Islet precursor cell (in vitro differentiated cells): ENCODE data around the gene STAT3.
"Not testable (repeated sequence)": the region's sequence is repeated elsewhere in the genome, so short reads cannot be mapped to it uniquely, and the experiment has no call there.

Experiments
- DNase-seq: peaks from one replicate; pipeline ENCODE4 v3.0.0-alpha.2; 2018

Gene STAT3

DNA sequence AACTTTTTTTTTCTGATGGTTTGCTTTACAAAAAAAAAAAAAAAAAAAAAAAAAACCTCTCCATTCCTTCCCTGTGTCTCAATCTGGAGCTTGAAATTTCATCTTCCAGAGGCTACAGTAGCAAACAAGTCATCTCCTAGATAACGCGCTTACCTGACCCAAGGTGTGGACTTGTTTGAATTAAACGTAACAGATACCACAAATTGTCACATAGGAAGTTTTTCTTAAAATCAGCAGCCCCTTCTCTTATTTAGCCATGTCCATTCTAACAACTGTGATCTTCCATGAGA is 114.0 kb downstream of the STAT3 start:
- no peak for DNase-seq

DNA sequence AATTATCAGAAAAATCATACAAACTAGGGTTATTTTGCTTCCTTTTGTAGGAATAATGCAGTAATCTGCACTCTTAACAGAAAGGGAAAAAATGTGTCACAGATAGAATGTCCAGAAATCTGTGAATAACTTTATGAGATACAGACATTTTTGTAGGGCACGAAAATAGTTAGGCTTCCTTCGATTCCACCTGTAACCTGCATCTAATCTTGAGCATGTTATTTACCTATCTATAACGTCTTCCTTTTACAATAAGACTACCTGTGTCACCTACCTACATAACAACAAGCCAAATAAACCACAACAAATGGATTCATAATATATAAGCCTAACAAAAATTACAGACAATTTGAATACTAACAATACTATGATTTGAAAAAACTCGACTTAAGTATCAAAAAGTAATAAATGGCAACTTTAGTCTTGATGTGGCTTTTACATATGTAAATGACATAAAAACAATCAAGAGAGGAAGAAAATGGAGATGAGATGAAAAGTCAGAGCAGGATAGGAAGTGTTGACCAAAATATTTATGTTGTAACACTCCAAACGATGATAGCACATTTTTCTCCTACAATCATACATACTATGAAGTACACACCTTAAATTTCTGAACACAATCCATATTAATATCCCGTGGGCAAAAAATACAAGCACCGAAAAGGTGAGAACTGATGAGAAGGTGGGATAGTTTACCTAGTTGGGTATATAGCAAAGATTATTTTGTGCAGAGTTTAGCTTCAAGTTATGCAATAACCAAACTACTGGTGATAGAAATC is 114.6 kb downstream of the STAT3 start:
- no peak for DNase-seq

DNA sequence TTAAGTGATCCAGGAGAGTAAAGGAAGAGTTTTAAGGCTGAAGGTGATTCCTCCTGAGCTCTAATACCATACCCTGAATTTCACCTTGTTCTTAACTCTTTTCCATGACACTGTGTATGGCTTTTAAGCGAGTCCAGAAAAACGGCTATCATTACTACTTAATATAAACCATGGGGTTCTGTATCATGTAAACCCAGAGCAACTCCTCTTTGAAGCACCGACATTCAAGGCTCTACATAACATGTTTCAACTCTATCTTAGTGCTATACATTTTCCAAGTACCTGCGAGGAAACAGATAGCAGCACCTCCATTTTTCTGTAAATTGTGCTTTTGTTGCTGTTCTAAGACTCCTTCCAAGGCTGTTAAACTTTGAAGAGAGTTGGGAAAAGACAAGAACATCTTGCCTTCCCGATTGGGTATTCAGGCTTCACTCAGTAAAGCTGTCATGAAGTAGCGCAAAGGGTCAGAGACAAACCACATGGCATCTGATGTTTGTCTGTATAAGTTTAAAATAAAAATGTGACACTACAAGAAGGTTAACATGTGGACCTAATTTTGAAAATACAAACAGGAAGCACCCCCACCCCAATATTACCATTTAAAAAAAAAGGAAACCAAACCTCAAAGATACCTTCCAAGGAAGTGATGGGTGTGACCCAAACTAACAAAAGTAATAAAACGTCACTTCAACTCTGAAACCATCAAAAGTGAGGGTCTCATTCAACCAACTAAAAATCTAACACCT is 115.9 kb downstream of the STAT3 start:
- no peak for DNase-seq

DNA sequence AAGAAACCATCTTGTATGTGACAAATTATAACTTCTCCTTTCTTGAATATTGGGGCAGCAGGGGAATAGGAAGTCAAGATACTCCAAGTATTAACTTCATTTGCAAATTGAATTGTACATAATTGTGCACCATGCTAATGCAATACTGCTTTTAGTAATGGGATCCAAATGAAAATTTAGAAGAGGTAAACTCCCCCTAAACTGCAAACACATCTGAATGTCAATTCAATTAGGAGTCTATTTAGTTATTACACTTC is 116.5 kb downstream of the STAT3 start:
- DNase-seq, result no peak

DNA sequence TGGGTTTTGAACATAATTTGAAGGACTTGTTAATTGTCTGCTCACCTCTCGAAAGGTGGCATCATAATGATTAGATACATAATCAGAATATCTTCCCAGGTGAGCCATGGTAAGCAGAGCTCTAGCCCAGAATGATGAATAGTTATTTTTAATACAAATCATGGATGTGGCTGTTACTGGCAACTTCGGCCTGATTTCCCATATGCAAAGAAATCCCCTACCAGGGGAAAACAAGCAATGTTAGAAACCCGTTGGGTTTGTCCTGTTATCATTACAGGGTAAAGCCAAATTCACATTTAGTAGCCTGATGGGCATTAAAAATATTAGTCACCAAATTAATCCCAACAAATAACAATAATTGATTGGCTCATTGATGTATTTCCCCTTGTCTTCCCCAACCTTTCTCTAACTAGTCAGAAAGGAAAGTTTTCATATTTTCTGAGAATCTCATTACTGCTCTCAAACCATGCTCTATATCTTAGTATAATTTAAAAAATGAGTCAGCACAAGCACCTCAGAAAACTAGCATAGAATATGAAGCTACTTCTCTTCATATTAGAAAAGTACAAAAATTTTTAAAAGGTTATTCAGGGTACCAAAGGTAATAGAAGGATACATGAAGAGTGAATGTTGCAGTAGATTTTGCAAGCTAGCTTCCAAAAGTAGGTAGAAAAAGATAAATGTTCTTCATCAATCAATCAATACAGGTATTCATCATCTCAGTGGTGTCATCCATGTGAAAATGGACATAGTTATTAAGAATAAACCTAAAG is 117.0 kb downstream of the STAT3 start:
- DNase-seq, result no peak

DNA sequence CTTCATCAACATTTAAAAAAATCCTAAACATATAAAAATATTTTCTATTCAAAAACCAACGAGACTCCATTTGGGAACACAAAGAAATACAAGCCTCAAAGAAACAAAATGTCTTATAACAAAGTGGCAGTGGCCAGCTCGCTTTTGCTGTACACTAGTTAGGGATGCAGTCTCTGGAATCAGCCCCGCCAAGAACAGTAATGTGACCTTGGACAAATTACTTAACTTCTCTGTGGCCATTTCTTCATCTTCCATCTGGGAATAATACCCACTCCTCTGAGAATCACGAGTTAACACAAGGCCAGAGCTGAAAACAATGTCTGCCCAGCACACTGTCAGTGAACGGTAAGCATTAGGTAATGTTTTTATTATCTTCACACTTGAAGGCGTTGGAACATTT is 117.6 kb downstream of the STAT3 start:
- DNase-seq, result no peak

DNA sequence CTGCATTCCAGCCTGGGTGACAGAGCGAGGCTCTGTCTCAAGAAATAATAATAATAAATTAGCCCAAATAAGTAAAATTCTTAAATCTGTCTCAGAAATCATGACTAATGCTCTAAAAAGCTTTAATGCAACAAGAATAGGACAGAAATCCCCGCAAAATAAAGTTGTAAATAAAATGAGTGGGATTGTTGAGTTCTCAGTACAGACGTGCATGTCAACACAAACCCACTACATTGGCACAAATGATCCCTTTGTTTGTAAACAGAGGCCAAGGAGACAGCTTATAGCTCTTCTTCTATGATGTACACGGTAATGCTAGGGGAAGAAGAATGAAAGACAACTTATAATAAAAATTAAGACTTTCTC is 118.1 kb downstream of the STAT3 start:
- DNase-seq, result no peak

DNA sequence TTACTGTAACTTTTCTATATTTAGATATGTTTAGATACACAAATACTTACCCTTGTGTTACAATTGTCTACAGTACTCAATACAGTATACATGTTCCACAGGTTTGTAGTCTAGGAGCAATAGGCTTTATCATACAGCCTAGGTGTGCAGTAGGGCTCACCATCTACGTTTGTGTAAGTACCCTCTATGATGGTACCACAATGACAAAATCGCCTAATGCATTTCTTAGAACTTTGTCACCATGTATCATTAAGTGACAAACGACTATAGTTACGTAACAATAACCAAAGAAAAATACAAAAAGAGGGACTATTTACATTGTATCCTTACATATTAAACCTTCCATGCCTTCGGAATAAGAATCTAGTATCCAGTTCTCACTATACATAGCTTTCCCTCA is 120.0 kb downstream of the STAT3 start:
- DNase-seq, result no peak

DNA sequence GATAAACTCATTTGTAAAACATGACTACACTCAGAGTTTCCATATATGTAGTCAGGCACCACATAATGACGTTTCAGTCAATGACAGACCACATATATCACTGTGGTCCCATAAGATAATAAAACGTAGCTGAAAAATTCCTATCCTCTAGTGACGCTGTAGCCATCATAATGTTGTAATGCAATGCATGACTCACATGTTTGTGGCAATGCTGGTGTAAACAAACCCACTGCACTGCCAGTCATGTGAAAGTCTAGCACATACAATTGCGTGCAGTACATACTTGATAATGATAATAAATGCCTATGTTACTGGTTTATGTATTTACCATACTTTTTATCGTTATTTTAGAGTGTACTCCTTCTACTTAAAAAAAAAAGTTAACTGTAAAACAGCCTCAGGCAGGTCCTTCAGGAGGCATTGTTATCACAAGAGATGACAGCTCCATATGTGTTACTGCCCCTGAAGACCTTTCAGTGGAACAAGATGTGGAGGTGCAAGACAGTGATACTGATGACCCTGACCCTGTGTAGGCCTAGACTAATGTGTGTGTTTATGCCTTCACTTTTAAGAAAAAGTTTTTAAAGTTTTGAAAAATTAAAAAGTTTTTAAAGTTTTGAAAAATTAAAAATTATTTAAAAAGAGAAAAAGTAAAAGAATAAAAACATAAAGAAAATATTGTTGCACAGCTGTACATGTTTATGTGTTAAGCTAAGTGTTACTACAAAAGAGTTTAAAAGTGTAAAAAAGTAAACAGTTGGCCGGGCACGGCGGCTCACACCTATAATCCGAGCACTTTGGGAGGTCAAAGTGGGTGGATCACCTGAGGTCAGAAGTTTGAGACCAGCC is 121.1 kb downstream of the STAT3 start:
- no peak for DNase-seq

DNA sequence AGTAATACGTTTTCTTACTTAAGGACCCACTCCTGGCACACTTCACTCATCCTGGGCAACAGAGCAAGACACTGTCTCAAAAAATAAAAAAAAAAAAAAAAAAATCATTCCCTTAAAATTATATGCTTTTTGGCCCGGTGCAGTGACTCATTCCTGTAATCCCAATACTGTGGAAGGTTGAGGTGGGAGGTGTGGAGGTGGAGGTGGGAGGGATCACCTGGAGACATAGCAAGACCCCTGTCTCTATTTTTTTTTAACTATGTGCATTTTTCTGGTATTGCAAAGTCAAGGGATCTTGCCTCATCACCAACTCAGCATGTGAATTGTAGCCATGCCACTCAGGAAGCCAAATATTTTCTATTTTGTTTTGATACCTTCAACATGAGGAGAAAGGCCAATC is 121.8 kb downstream of the STAT3 start:
- no peak for DNase-seq

DNA sequence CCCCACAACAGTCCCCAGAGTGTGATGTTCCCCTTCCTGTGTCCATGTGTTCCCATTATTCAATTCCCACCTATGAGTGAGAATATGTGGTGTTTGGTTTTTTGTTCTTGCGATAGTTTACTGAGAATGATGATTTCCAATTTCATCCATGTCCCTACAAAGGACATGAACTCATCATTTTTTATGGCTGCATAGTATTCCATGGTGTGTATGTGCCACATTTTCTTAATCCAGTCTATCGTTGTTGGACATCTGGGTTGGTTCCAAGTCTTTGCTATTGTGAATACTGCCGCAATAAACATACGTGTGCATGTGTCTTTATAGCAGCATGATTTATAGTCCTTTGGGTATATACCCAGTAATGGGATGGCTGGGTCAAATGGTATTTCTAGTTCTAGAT is 123.9 kb downstream of the STAT3 start:
- DNase-seq, result not testable (repeated sequence)
